GM23338 (cell line): Measurements from ENCODE around the gene FAM78A. TPM values are rescaled to one million over a fixed set of nuclear protein-coding genes. Genes with fewer than 3 reads are reported as not detected.

Experiments used
- ATAC-seq: fragments of 200-7000 bp; cut with Tn5 transposase; 3 replicates; pipeline ENCODE4 v1.9.1; 2020
- DNase-seq: peaks from one replicate; pipeline ENCODE4 v3.0.0-alpha.2; 2015; ENCODE audit warnings: low spot score
- H2AFZ ChIP-seq: fragments of 200-600 bp; sonication (generic); 2 replicates; pipeline ENCODE4 v1.8.0; 2016; ENCODE audit warnings: antibody characterized with exemption, mild to moderate bottlenecking, moderate library complexity
- H3F3A ChIP-seq: fragments of 200-600 bp; sonication (generic); replicated peaks from 2 replicates; pipeline ENCODE4 v1.8.0; 2017; ENCODE audit warnings: antibody characterized with exemption, mixed run types, low read depth
- H3K27ac ChIP-seq: fragments of 200-600 bp; sonication (generic); 2 replicates; pipeline ENCODE4 v1.6.1; 2016; ENCODE audit warnings: low read depth
- H3K27me3 ChIP-seq: fragments of 200-600 bp; sonication (generic); 2 replicates; pipeline ENCODE4 v1.8.0; 2016; ENCODE audit warnings: mild to moderate bottlenecking, mixed run types, moderate library complexity; ENCODE audit not compliant: insufficient read depth
- H3K36me3 ChIP-seq: fragments of 200-600 bp; sonication (generic); 2 replicates; pipeline ENCODE4 v1.8.0; 2016; ENCODE audit warnings: mild to moderate bottlenecking; ENCODE audit not compliant: insufficient read depth
- H3K4me1 ChIP-seq: fragments of 200-600 bp; sonication (generic); 2 replicates; pipeline ENCODE4 v1.8.0; 2016; ENCODE audit warnings: mild to moderate bottlenecking, moderate library complexity; ENCODE audit not compliant: insufficient read depth
- H3K4me2 ChIP-seq: fragments of 200-600 bp; sonication (generic); 2 replicates; pipeline ENCODE4 v1.7.1; 2017; ENCODE audit warnings: mixed run types
- H3K4me3 ChIP-seq: fragments of 200-600 bp; sonication (generic); 2 replicates; pipeline ENCODE4 v1.6.1; 2016; ENCODE audit warnings: mixed run types
- H3K79me2 ChIP-seq: fragments of 200-600 bp; sonication (generic); replicated peaks from 2 replicates; pipeline ENCODE4 v1.8.0; 2017; ENCODE audit warnings: mild to moderate bottlenecking; ENCODE audit not compliant: insufficient read depth
- H3K9me2 ChIP-seq: fragments of 200-600 bp; sonication (generic); 2 replicates; pipeline ENCODE4 v1.8.0; 2017; ENCODE audit not compliant: insufficient read depth
- H4K20me1 ChIP-seq: fragments of 200-600 bp; sonication (generic); replicated peaks from 2 replicates; pipeline ENCODE4 v1.8.0; 2017; ENCODE audit warnings: mild to moderate bottlenecking; ENCODE audit not compliant: insufficient read depth
- H3K27ac Mint-ChIP-seq: 2 replicates; pipeline ENCODE4 v1.8.0; 2020; ENCODE audit warnings: inconsistent platforms, mild to moderate bottlenecking, moderate library complexity, mixed read lengths
- H3K27me3 Mint-ChIP-seq: 3 replicates; pipeline ENCODE4 v1.8.0; 2022; ENCODE audit warnings: low read depth, mild to moderate bottlenecking, moderate library complexity, mixed read lengths, inconsistent platforms; ENCODE audit not compliant: insufficient read depth, poor library complexity
- H3K36me3 Mint-ChIP-seq: 3 replicates; pipeline ENCODE4 v1.8.0; 2021; ENCODE audit warnings: low read depth, mild to moderate bottlenecking, inconsistent platforms, moderate library complexity, mixed read lengths
- H3K4me1 Mint-ChIP-seq: 3 replicates; pipeline ENCODE4 v1.8.0; 2020; ENCODE audit warnings: mild to moderate bottlenecking, inconsistent platforms, mixed read lengths
- H3K4me3 Mint-ChIP-seq: 3 replicates; pipeline ENCODE4 v1.8.0; 2021; ENCODE audit warnings: moderate library complexity, mild to moderate bottlenecking, inconsistent platforms, mixed read lengths
- H3K9me3 Mint-ChIP-seq: 3 replicates; pipeline ENCODE4 v1.8.0; 2020; ENCODE audit warnings: moderate library complexity, mild to moderate bottlenecking, inconsistent platforms, mixed read lengths
- CREB1 ChIP-seq: fragments of 250-450 bp; sonication (Bioruptor Pico); IDR thresholded peaks from 2 replicates; pipeline ENCODE4 v1.5.0; 2020; ENCODE audit warnings: low read depth, mild to moderate bottlenecking, moderate library complexity
- EZH2phosphoT487 ChIP-seq: fragments of 200-600 bp; sonication (generic); IDR thresholded peaks from one replicate; pipeline ENCODE4 v1.8.1; 2018; ENCODE audit warnings: antibody characterized with exemption; ENCODE audit not compliant: unreplicated experiment
- JUNB ChIP-seq: IDR thresholded peaks from one replicate; pipeline ENCODE4 v1.6.1; 2016; ENCODE audit warnings: antibody characterized with exemption; ENCODE audit not compliant: unreplicated experiment
- POLR2AphosphoS5 ChIP-seq: IDR thresholded peaks from 2 replicates; pipeline ENCODE4 v1.6.1; 2016; ENCODE audit warnings: antibody characterized with exemption, low read depth
- STAT1 ChIP-seq: IDR thresholded peaks from one replicate; pipeline ENCODE4 v1.6.1; 2016; ENCODE audit warnings: antibody characterized with exemption; ENCODE audit not compliant: unreplicated experiment
- ZNF114 ChIP-seq: fragments of 250-450 bp; sonication (Bioruptor Pico); IDR thresholded peaks from 2 replicates; pipeline ENCODE4 v1.5.0; 2020; ENCODE audit warnings: mild to moderate bottlenecking, moderate library complexity
- ZNF331 ChIP-seq: fragments of 250-450 bp; sonication (Bioruptor Pico); IDR thresholded peaks from 2 replicates; pipeline ENCODE4 v1.5.0; 2020; ENCODE audit warnings: low read depth, mild to moderate bottlenecking, moderate library complexity
- polyA plus RNA-seq: library from polyadenylated mRNA; unstranded; fragments of >200 nt; fragmentation: Nextera tagmentation; extraction: Ambion mirVana; gene quantifications from 2 replicates; pipeline ENCODE4 v1.2.1, GENCODE V29; 2016
- total RNA-seq: library from RNA; depleted of rRNA; stranded (reverse); fragments of >200 nt; shearing (Covaris generic); gene quantifications from 2 replicates; pipeline ENCODE4 v1.2.3, GENCODE V29; 2014
- TF ChIP-seq, protein P1 (sequence below): IDR thresholded peaks from one replicate; pipeline ENCODE4 v1.6.1; 2018; ENCODE audit warnings: antibody characterized with exemption; ENCODE audit not compliant: unreplicated experiment
- TF ChIP-seq, protein P2 (sequence below): IDR thresholded peaks from 2 replicates; pipeline ENCODE4 v1.6.1; 2016; ENCODE audit warnings: antibody characterized with exemption
- TF ChIP-seq, protein P3 (sequence below), 2 experiments: fragments of 200-600 bp in 1 of 2; sonication (generic) in 1 of 2; conservative IDR thresholded peaks; 2 replicates each; pipeline versions ENCODE4 v1.5.1 to v1.6.1; 2016 to 2017; ENCODE audit warnings: antibody characterized with exemption in 2 of 2, low read depth in 2 of 2, mild to moderate bottlenecking in 2 of 2, moderate library complexity in 1 of 2
- TF ChIP-seq, protein P4 (sequence below): fragments of 250-450 bp; sonication (Bioruptor Pico); IDR thresholded peaks from 2 replicates; pipeline ENCODE4 v1.5.0; 2020; ENCODE audit warnings: mild to moderate bottlenecking, moderate library complexity

FAM78A gene
- total and polyA plus RNA-seq, 2 experiments from 2014 or later: 0.57 to 2.1 TPM

DNA sequence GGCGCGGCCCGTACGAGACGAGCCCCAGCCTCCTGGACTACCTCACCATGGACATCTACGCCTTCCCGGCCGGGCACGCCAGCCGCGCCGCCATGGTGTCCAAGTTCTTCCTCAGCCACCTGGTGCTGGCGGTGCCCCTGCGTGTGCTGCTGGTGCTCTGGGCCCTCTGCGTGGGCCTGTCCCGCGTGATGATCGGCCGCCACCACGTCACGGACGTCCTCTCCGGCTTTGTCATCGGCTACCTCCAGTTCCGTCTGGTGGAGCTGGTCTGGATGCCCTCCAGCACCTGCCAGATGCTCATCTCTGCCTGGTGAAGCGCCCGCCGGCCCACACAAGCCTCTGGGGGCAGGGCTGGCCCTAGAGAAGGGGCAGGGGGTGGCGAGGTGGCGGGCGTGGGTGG is 31.7 kb upstream of the FAM78A start (continued):
- TF ChIP-seq, protein P1, sequence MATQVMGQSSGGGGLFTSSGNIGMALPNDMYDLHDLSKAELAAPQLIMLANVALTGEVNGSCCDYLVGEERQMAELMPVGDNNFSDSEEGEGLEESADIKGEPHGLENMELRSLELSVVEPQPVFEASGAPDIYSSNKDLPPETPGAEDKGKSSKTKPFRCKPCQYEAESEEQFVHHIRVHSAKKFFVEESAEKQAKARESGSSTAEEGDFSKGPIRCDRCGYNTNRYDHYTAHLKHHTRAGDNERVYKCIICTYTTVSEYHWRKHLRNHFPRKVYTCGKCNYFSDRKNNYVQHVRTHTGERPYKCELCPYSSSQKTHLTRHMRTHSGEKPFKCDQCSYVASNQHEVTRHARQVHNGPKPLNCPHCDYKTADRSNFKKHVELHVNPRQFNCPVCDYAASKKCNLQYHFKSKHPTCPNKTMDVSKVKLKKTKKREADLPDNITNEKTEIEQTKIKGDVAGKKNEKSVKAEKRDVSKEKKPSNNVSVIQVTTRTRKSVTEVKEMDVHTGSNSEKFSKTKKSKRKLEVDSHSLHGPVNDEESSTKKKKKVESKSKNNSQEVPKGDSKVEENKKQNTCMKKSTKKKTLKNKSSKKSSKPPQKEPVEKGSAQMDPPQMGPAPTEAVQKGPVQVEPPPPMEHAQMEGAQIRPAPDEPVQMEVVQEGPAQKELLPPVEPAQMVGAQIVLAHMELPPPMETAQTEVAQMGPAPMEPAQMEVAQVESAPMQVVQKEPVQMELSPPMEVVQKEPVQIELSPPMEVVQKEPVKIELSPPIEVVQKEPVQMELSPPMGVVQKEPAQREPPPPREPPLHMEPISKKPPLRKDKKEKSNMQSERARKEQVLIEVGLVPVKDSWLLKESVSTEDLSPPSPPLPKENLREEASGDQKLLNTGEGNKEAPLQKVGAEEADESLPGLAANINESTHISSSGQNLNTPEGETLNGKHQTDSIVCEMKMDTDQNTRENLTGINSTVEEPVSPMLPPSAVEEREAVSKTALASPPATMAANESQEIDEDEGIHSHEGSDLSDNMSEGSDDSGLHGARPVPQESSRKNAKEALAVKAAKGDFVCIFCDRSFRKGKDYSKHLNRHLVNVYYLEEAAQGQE: no peak
- TF ChIP-seq EZH2phosphoT487 (no peak), JUNB (no peak), POLR2AphosphoS5 (no peak), ZNF331 (no peak), CREB1 (CRISPR knock-in tag) (no peak)
- TF ChIP-seq, protein P2, sequence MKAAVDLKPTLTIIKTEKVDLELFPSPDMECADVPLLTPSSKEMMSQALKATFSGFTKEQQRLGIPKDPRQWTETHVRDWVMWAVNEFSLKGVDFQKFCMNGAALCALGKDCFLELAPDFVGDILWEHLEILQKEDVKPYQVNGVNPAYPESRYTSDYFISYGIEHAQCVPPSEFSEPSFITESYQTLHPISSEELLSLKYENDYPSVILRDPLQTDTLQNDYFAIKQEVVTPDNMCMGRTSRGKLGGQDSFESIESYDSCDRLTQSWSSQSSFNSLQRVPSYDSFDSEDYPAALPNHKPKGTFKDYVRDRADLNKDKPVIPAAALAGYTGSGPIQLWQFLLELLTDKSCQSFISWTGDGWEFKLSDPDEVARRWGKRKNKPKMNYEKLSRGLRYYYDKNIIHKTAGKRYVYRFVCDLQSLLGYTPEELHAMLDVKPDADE: no peak

DNA sequence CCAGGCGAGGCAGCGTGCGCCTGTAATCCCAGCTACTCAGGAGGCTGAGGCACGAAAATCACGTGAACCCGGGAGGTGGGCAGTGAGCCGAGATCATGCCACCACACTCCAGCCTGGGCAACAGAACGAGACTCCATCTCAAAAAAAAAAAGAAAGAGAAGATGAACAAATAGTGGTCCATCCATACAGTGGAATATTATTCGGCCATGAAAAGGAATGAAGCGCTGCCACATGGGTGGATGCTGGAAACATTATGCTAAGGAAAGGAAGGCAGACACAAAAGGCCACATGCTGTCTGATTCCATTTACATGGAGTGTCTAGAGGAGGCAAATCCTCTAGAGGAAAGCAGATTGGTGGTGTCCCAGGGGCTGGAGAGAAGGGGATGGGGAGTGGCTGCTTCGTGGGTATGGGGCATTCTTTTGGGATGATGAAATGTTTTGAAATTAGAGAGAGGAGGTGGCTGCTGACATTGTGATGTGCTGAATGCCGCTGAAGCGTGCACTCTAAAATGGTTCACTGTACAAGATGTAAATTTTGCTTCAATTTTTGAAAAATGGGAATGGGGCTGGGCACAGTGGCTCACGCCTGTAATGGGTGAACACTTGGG is 30.2 kb upstream of the FAM78A start:
- H3K9me2 ChIP-seq: no peaks in the 10 kb centered on the region
- no peak overlapping the region for H3K27ac ChIP-seq
- H3K36me3 Mint-ChIP-seq: no peaks in the 10 kb centered on the region
- H3K9me3 Mint-ChIP-seq: no peaks in the 10 kb centered on the region
- DNase-seq (no peak), ATAC-seq (no peak)
- no peaks in the 10 kb centered on the region for H3K79me2 ChIP-seq
- no peaks in the 10 kb centered on the region for H3K4me1 ChIP-seq
- H4K20me1 ChIP-seq: no peaks in the 10 kb centered on the region
- H3K4me2 ChIP-seq: no peak overlapping the region
- H3F3A ChIP-seq: peaks cover 3% of the 10 kb centered on the region; the same call in 1 of the 2 replicates
- H3K36me3 ChIP-seq: no peaks in the 10 kb centered on the region
- H3K27ac Mint-ChIP-seq: no peak overlapping the region
- H2AFZ ChIP-seq: no peak overlapping the region
- H3K4me3 ChIP-seq: no peak overlapping the region
- no peaks in the 10 kb centered on the region for H3K27me3 ChIP-seq
- H3K4me1 Mint-ChIP-seq: peaks cover 10% of the 10 kb centered on the region; the same call in 1 of the 3 replicates
- H3K4me3 Mint-ChIP-seq: no peak overlapping the region
- peaks cover 18% of the 10 kb centered on the region for H3K27me3 Mint-ChIP-seq
- TF ChIP-seq ZNF114 (no peak), CREB1 (CRISPR knock-in tag) (no peak), STAT1 (no peak), EZH2phosphoT487 (no peak)
- TF ChIP-seq, protein P2: no peak
- TF ChIP-seq, protein P3, sequence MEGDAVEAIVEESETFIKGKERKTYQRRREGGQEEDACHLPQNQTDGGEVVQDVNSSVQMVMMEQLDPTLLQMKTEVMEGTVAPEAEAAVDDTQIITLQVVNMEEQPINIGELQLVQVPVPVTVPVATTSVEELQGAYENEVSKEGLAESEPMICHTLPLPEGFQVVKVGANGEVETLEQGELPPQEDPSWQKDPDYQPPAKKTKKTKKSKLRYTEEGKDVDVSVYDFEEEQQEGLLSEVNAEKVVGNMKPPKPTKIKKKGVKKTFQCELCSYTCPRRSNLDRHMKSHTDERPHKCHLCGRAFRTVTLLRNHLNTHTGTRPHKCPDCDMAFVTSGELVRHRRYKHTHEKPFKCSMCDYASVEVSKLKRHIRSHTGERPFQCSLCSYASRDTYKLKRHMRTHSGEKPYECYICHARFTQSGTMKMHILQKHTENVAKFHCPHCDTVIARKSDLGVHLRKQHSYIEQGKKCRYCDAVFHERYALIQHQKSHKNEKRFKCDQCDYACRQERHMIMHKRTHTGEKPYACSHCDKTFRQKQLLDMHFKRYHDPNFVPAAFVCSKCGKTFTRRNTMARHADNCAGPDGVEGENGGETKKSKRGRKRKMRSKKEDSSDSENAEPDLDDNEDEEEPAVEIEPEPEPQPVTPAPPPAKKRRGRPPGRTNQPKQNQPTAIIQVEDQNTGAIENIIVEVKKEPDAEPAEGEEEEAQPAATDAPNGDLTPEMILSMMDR (conservative IDR thresholded peaks at IDR 0.05; ENCODE audit: low read depth in 2 of 2): no peak
- TF ChIP-seq, protein P4, sequence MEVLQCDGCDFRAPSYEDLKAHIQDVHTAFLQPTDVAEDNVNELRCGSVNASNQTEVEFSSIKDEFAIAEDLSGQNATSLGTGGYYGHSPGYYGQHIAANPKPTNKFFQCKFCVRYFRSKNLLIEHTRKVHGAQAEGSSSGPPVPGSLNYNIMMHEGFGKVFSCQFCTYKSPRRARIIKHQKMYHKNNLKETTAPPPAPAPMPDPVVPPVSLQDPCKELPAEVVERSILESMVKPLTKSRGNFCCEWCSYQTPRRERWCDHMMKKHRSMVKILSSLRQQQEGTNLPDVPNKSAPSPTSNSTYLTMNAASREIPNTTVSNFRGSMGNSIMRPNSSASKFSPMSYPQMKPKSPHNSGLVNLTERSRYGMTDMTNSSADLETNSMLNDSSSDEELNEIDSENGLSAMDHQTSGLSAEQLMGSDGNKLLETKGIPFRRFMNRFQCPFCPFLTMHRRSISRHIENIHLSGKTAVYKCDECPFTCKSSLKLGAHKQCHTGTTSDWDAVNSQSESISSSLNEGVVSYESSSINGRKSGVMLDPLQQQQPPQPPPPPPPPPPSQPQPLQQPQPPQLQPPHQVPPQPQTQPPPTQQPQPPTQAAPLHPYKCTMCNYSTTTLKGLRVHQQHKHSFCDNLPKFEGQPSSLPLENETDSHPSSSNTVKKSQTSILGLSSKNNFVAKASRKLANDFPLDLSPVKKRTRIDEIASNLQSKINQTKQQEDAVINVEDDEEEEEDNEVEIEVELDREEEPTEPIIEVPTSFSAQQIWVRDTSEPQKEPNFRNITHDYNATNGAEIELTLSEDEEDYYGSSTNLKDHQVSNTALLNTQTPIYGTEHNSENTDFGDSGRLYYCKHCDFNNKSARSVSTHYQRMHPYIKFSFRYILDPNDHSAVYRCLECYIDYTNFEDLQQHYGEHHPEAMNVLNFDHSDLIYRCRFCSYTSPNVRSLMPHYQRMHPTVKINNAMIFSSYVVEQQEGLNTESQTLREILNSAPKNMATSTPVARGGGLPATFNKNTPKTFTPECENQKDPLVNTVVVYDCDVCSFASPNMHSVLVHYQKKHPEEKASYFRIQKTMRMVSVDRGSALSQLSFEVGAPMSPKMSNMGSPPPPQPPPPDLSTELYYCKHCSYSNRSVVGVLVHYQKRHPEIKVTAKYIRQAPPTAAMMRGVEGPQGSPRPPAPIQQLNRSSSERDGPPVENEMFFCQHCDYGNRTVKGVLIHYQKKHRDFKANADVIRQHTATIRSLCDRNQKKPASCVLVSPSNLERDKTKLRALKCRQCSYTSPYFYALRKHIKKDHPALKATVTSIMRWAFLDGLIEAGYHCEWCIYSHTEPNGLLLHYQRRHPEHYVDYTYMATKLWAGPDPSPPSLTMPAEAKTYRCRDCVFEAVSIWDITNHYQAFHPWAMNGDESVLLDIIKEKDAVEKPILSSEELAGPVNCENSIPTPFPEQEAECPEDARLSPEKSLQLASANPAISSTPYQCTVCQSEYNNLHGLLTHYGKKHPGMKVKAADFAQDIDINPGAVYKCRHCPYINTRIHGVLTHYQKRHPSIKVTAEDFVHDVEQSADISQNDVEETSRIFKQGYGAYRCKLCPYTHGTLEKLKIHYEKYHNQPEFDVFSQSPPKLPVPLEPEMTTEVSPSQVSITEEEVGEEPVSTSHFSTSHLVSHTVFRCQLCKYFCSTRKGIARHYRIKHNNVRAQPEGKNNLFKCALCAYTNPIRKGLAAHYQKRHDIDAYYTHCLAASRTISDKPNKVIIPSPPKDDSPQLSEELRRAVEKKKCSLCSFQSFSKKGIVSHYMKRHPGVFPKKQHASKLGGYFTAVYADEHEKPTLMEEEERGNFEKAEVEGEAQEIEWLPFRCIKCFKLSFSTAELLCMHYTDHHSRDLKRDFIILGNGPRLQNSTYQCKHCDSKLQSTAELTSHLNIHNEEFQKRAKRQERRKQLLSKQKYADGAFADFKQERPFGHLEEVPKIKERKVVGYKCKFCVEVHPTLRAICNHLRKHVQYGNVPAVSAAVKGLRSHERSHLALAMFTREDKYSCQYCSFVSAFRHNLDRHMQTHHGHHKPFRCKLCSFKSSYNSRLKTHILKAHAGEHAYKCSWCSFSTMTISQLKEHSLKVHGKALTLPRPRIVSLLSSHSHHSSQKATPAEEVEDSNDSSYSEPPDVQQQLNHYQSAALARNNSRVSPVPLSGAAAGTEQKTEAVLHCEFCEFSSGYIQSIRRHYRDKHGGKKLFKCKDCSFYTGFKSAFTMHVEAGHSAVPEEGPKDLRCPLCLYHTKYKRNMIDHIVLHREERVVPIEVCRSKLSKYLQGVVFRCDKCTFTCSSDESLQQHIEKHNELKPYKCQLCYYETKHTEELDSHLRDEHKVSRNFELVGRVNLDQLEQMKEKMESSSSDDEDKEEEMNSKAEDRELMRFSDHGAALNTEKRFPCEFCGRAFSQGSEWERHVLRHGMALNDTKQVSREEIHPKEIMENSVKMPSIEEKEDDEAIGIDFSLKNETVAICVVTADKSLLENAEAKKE (CRISPR knock-in tag): no peak
